Measurements from ENCODE around the gene KDM1A.
"Not testable (repeated sequence)": the region's sequence is repeated elsewhere in the genome, so short reads cannot be mapped to it uniquely, and the experiment has no call there.

Gene KDM1A

GRCh38 chr1:23004112-23004511 is 15.2 kb upstream of the KDM1A start:
- TF ChIP-seq, protein P1, sequence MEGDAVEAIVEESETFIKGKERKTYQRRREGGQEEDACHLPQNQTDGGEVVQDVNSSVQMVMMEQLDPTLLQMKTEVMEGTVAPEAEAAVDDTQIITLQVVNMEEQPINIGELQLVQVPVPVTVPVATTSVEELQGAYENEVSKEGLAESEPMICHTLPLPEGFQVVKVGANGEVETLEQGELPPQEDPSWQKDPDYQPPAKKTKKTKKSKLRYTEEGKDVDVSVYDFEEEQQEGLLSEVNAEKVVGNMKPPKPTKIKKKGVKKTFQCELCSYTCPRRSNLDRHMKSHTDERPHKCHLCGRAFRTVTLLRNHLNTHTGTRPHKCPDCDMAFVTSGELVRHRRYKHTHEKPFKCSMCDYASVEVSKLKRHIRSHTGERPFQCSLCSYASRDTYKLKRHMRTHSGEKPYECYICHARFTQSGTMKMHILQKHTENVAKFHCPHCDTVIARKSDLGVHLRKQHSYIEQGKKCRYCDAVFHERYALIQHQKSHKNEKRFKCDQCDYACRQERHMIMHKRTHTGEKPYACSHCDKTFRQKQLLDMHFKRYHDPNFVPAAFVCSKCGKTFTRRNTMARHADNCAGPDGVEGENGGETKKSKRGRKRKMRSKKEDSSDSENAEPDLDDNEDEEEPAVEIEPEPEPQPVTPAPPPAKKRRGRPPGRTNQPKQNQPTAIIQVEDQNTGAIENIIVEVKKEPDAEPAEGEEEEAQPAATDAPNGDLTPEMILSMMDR (IDR thresholded peaks at IDR 0.05; ENCODE audit: control extremely low read depth, extremely low read depth, low read depth, missing control alignments) = no peak
- POLR2A ChIA-PET = no interaction called here
- no peak for DNase-seq (ENCODE audit: extremely low spot score)
- CTCF ChIA-PET = no interaction called here

DNA sequence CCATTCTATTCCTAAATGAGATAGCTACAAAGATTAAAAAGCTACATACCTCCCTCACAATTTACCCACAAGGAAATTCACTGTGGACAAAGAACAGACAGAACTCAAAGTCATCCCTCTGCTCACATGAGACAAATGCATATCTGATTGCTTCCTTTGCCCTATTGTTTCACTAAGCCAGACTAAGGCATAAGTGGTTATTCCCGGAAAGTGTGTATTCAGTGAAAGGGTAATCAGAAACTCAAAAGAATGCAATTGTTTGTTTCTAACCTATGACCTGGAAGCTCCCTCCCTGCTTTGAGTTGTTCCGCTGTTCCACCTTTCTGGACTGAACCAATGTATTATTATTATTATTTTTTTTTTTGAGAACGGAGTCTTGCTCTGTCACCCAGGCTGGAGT is 14.5 kb upstream of the KDM1A start:
- DNase-seq (ENCODE audit: extremely low spot score); POLR2A ChIA-PET; CTCF ChIA-PET: not testable (repeated sequence)

DNA sequence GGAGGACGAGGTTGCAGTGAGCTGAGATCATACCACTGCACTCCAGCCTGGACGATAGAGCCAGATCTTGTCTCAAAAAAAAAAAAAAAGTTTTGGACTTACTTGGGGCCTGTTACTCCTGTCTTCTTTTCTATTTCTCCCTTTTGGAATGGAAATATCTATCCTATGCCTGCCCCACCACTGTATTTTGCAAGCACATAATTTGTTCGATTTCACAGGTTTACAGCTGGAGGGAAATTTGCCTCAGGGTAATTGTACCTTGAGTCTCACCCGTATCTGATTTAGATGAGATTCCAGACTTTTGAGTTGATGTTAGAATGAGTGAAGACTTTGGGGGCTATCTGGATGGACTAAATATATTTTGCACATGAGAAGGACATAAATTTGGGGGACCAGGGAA is 12.2 kb upstream of the KDM1A start:
- no peak for DNase-seq (ENCODE audit: extremely low spot score)
- CTCF ChIA-PET = no interaction called here
- TF ChIP-seq, protein P1 (IDR thresholded peaks at IDR 0.05; ENCODE audit: control extremely low read depth, extremely low read depth, low read depth, missing control alignments) = no peak
- POLR2A ChIA-PET = no interaction called here

DNA sequence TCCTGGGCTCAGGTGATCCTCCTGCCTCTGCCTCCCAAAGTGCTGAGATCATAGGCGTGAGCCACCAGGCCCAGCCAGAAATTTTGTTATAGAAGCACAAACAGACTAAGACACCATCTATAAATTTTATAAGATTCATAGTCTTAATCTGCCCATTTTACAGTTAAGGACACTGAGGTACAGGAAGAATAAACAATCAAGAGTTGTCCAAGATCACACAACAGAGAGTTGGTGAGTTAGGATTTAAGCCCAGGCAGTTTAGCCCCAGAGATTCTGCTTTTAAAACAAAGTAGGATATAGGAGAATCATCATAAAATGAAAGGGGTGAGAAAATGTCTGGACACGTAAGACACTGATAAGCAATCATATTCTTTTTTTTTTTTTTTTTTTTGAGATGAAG is 10.4 kb upstream of the KDM1A start:
- DNase-seq (ENCODE audit: extremely low spot score) = no peak
- TF ChIP-seq, protein P1 (IDR thresholded peaks at IDR 0.05; ENCODE audit: control extremely low read depth, extremely low read depth, low read depth, missing control alignments) = no peak
- POLR2A ChIA-PET = no interaction called here
- CTCF ChIA-PET = no interaction called here

DNA sequence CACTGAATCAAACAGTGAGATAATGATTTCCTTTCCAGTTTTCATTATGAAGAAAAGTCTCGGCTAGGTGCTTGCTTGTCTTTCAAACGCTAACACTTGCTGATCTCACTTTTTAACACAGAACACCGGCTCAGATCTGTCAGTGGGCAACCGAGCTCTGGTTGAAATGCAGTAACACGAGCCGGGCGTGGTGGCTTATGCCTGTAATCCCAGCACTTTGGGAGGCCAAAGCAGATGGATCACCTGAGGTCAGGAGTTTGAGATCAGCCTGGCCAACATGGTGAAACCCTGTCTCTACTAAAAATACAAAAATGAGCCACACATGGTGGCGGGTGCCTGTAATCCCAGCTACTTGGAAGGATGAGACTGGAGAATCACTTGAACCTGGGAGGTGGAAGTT is 9.2 kb upstream of the KDM1A start:
- DNase-seq (ENCODE audit: extremely low spot score); POLR2A ChIA-PET: not testable (repeated sequence)
- CTCF ChIA-PET = interaction anchor here (1.0 kb wide), 1 partner anchor 14 kb away, joined by 4 read pairs; no protein-coding TSS in a partner anchor

DNA sequence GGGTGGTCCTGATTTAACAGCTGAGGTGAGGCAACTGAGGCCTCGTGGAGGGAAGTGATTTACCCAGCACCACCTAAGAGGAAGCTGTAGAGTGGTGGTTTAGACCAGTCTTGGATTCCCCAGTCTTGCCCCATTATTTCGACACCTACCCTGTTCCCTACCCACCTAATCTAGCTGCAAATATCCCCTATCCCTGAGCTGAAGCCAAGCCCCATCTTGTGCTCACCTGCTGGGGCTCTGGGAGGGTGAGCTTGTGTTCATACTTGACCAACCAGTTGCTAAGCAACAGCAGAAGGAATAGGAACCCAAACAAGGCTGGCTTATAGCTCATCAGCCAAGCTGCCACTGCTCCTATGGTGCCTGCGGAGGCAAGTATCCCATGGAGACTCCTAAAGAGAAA is 5.6 kb upstream of the KDM1A start:
- DNase-seq (ENCODE audit: extremely low spot score) = no peak
- ChIA-PET CTCF (no interaction called here), POLR2A (no interaction called here)
- TF ChIP-seq, protein P1 (IDR thresholded peaks at IDR 0.05; ENCODE audit: control extremely low read depth, extremely low read depth, low read depth, missing control alignments) = no peak

- CTCF ChIA-PET = interaction anchor here (1.7 kb wide), 1 partner anchor 166 kb away, joined by 4 read pairs; no protein-coding TSS in a partner anchor
- TF ChIP-seq, protein P1 (IDR thresholded peaks at IDR 0.05; ENCODE audit: control extremely low read depth, extremely low read depth, low read depth, missing control alignments) = no peak
- no peak for DNase-seq (ENCODE audit: extremely low spot score)
- POLR2A ChIA-PET = no interaction called here
Observed at GRCh38 chr1:23018661-23019093, 591 bp upstream of the KDM1A start.
